ENCODE data around the gene PIP5K1B.

DNA sequence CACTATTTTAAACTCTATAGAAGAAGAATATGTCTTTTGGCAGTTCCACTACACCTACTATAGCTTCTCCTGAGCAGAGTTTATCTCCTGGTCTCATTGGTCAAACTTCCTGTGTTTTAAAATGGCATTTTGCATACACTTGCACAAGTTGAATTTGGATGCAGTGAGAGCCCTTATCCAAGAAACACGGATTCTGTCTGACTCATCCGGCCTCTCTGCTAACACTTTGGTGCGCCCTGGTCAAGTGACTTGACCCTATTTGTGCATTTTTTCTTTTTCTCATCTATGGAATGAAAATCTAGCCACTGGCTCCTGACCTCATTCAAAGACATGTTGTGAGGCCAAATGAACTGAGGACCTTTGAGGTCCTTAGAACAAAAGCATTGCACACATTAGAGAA is 20.0 kb downstream of the PIP5K1B start:
- TF ChIP-seq, protein P1, sequence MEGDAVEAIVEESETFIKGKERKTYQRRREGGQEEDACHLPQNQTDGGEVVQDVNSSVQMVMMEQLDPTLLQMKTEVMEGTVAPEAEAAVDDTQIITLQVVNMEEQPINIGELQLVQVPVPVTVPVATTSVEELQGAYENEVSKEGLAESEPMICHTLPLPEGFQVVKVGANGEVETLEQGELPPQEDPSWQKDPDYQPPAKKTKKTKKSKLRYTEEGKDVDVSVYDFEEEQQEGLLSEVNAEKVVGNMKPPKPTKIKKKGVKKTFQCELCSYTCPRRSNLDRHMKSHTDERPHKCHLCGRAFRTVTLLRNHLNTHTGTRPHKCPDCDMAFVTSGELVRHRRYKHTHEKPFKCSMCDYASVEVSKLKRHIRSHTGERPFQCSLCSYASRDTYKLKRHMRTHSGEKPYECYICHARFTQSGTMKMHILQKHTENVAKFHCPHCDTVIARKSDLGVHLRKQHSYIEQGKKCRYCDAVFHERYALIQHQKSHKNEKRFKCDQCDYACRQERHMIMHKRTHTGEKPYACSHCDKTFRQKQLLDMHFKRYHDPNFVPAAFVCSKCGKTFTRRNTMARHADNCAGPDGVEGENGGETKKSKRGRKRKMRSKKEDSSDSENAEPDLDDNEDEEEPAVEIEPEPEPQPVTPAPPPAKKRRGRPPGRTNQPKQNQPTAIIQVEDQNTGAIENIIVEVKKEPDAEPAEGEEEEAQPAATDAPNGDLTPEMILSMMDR (optimal IDR thresholded peaks at IDR 0.05 in 1 of 3, IDR thresholded peaks at IDR 0.05 in 1 of 3, conservative IDR thresholded peaks at IDR 0.05 in 1 of 3; ENCODE audit: extremely low read depth in 1 of 3, insufficient read depth in 2 of 3, low read length in 3 of 3): no peak
- TF ChIP-seq EZH2 (IDR thresholded peaks at IDR 0.05; ENCODE audit: low read length): no peak
